Cardiac ventricle fibroblast (primary cell): ENCODE data around the gene DLG4. TPM values are rescaled to one million over a fixed set of nuclear protein-coding genes. Genes with fewer than 3 reads are reported as not detected.

ENCODE experiments used
- total RNA-seq: library from RNA; depleted of rRNA; stranded (reverse); fragments of >200 nt; gene quantifications from 2 replicates; pipeline ENCODE4 v1.2.3, GENCODE V29; 2015

DLG4 gene
- total RNA-seq: 17.7 and 21.6 TPM in 2 replicates

GRCh38 chr17:7219812-7220592, at the start of gene DLG4, which contains the start of gene ACADVL:
Gene DLG4, minus strand, starts transcription at chr17:7219836.
Gene ACADVL, plus strand, starts transcription at chr17:7219938. Its CDS starts 47 bp downstream, at chr17:7219985.

GRCh38 chr17:7262192-7262934, 42.7 kb upstream of the DLG4 start, which contains the start of gene CLDN7:
Gene CLDN7, minus strand, starts transcription at chr17:7262478. Its CDS starts 435 bp downstream, at chr17:7262043.

GRCh38 chr17:7252176-7253043, 32.8 kb upstream of the DLG4 start, which contains the start of gene ELP5:
Gene ELP5, plus strand, starts transcription at chr17:7252215. Its CDS starts 336 bp downstream, at chr17:7252551.

GRCh38 chr17:7251661-7252175, 32.1 kb upstream of the DLG4 start, which contains the start of gene CTDNEP1:
Gene CTDNEP1, minus strand, starts transcription at chr17:7251734. Its CDS starts 438 bp downstream, at chr17:7251296.

GRCh38 chr17:7241783-7242716, 22.4 kb upstream of the DLG4 start, which contains the start of gene GABARAP:
Gene GABARAP, minus strand, starts transcription at chr17:7242449. Its CDS starts 119 bp downstream, at chr17:7242330.

GRCh38 chr17:7239091-7240027, 19.7 kb upstream of the DLG4 start, which contains the start of gene PHF23:
Gene PHF23, minus strand, starts transcription at chr17:7239457. Its CDS starts 178 bp downstream, at chr17:7239279.

GRCh38 chr17:7234083-7234951, 14.7 kb upstream of the DLG4 start, which contains the start of gene DVL2:
Gene DVL2, minus strand, starts transcription at chr17:7234517. Its CDS starts 255 bp downstream, at chr17:7234262.

GRCh38 chr17:7179317-7180254, 40.0 kb downstream of the DLG4 start, which contains the start of gene ASGR1:
Gene ASGR1, minus strand, starts transcription at chr17:7179370. Its CDS starts 807 bp downstream, at chr17:7178563.

Other genes starting within 250 kb of the DLG4 start
- not detected in 2 replicates for gene ALOX12, start 223.8 kb downstream of the DLG4 start, total RNA-seq
- 162 and 214 TPM in 2 replicates for gene RNASEK, start 207.2 kb downstream of the DLG4 start, total RNA-seq
- gene BCL6B, start 196.8 kb downstream of the DLG4 start, total RNA-seq: 1.9 and 2.6 TPM in 2 replicates
- 0.06 and 0.98 TPM in 2 replicates for gene SLC16A13, start 183.8 kb downstream of the DLG4 start, total RNA-seq
- gene SLC16A11, start 175.7 kb downstream of the DLG4 start, total RNA-seq: not detected in 2 replicates
- 0.24 TPM in 1 of 2 replicates, not detected in the other for gene CLEC10A, start 139.6 kb downstream of the DLG4 start, total RNA-seq
- not detected in 2 replicates for gene ASGR2, start 105.0 kb downstream of the DLG4 start, total RNA-seq
- 0.24 and 0.25 TPM in 2 replicates for gene ASGR1, start 40.5 kb downstream of the DLG4 start, total RNA-seq
- gene ACADVL, start 102 bp upstream of the DLG4 start, total RNA-seq: 281 and 473 TPM in 2 replicates
- 31.5 and 44.1 TPM in 2 replicates for gene DVL2, start 14.7 kb upstream of the DLG4 start, total RNA-seq
- gene PHF23, start 19.6 kb upstream of the DLG4 start, total RNA-seq: 38.6 and 48.0 TPM in 2 replicates
- gene GABARAP, start 22.6 kb upstream of the DLG4 start, total RNA-seq: 318 and 677 TPM in 2 replicates
- 78.3 and 99.5 TPM in 2 replicates for gene CTDNEP1, start 31.9 kb upstream of the DLG4 start, total RNA-seq
- gene ELP5, start 32.4 kb upstream of the DLG4 start, total RNA-seq: 30.1 and 41.1 TPM in 2 replicates
- 2.0 TPM in 1 of 2 replicates, not detected in the other for gene CLDN7, start 42.6 kb upstream of the DLG4 start, total RNA-seq
- gene SLC2A4, start 61.9 kb upstream of the DLG4 start, total RNA-seq: 0.05 TPM in 1 of 2 replicates, not detected in the other
- 0.06 TPM in 1 of 2 replicates, not detected in the other for gene YBX2, start 74.8 kb upstream of the DLG4 start, total RNA-seq
- gene EIF5A, start 87.8 kb upstream of the DLG4 start, total RNA-seq: 259 and 332 TPM in 2 replicates
- gene GPS2, start 95.5 kb upstream of the DLG4 start, total RNA-seq: 29.9 and 34.0 TPM in 2 replicates
- 6.4 and 12.7 TPM in 2 replicates for gene NEURL4, start 109.5 kb upstream of the DLG4 start, total RNA-seq
- gene ACAP1, start 116.7 kb upstream of the DLG4 start, total RNA-seq: 0.73 TPM in 1 of 2 replicates, not detected in the other
- 11.9 and 14.6 TPM in 2 replicates for gene KCTD11, start 132.3 kb upstream of the DLG4 start, total RNA-seq
- not detected in 2 replicates for gene TMEM95, start 135.3 kb upstream of the DLG4 start, total RNA-seq
- gene TNK1, start 161.3 kb upstream of the DLG4 start, total RNA-seq: 0.05 TPM in 1 of 2 replicates, not detected in the other
- 48.7 and 57.0 TPM in 2 replicates for gene PLSCR3, start 174.7 kb upstream of the DLG4 start, total RNA-seq
- gene TMEM256, start 184.3 kb upstream of the DLG4 start, total RNA-seq: 42.9 and 68.5 TPM in 2 replicates
- gene NLGN2, start 188.0 kb upstream of the DLG4 start, total RNA-seq: 20.6 and 23.5 TPM in 2 replicates
- gene SPEM1, start 200.5 kb upstream of the DLG4 start, total RNA-seq: not detected in 2 replicates
- gene SPEM2, start 205.8 kb upstream of the DLG4 start, total RNA-seq: not detected in 2 replicates
- gene SPEM3, start 209.0 kb upstream of the DLG4 start, total RNA-seq: not detected in 2 replicates
- gene TMEM102, start 215.6 kb upstream of the DLG4 start, total RNA-seq: 0.62 and 2.1 TPM in 2 replicates
- gene FGF11, start 219.7 kb upstream of the DLG4 start, total RNA-seq: 1.1 and 1.2 TPM in 2 replicates
- gene CHRNB1, start 225.2 kb upstream of the DLG4 start, total RNA-seq: 2.5 and 4.8 TPM in 2 replicates